HG03066 (cell line): ENCODE data around the gene APOC3.

Experiments
- ATAC-seq: cut with Tn5 transposase; IDR thresholded peaks from one replicate; pipeline ENCODE4 v1.9.1; 2021; ENCODE audit warnings: low read depth; ENCODE audit not compliant: unreplicated experiment

Gene APOC3

DNA sequence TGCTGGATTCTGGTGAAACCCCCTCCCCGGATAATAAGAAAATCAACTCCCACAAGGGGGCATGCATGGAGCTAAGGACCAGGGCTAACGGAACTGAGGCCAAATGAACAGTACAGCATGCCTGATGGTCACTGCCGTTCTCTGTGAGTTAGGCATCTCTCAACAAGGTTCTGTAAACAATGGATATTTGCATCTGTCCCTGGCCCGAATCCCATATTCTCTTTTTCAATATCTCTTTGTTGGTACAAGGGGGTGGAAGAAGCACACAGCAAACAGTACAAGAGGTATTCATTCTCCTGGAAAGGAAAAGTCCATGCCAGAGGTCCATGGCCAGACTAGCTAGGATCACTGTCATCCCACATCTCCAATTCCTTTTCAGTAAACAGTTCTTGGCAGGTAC, 39.9 kb downstream of the APOC3 start:
- no peak for ATAC-seq

DNA sequence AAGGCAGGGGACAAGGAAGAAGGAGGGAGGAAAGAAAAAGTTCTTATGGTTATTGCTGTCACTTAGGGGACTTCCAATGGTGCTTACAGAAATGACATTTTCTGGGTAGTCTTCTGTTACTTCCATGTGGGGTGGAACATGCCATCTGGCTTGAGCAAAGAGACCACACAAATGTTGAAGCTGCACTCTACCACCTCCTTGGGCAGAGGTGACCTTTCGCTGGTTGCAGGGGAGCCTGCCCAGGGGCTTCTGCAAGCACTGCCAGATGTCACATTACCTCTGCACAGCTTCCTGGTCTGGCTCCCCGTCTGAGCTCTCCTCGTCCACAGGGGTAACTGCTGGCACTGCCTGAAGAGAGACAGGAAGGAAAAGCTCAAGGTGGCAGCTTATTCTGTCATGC, 40.3 kb downstream of the APOC3 start:
- no peak for ATAC-seq

DNA sequence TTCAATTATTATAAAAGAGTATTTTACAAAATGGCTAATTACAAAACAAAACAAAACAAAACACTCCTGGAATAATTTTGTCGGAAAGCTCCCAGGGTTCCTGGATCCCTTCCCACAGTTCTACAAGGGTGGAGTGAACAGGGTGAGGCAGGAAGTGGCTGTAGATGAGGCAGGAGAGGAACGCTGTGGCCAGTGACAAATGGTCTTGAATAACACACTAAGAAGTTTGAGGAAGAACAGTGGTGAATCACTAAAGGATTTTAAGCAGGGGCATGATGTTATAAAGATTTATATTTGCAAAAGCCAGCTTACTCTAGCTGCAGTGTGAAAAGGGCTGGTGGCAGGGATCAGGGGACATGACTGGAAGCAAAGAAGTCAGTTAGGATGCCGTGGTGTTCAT, 41.5 kb downstream of the APOC3 start:
- ATAC-seq, result no peak

DNA sequence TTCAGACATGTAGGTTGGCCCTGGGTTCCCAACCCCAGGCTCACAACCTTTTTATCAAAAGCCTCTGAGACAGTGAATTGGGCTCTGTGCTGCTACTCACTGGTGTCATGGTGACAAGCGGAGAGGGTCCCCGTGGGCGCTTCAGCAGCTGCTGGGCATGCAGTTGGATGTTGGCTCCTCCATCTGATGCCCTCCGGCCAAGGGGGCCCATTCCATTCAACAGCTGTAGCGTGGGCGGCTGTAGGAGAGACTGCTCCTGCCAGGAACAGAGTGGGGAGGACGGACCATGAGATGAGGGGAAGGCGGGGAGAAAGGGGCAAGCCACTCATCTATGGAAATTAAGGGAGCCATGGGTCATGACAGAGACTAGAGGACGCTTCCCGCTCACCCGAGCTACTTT, 43.7 kb downstream of the APOC3 start:
- ATAC-seq, result no peak

DNA sequence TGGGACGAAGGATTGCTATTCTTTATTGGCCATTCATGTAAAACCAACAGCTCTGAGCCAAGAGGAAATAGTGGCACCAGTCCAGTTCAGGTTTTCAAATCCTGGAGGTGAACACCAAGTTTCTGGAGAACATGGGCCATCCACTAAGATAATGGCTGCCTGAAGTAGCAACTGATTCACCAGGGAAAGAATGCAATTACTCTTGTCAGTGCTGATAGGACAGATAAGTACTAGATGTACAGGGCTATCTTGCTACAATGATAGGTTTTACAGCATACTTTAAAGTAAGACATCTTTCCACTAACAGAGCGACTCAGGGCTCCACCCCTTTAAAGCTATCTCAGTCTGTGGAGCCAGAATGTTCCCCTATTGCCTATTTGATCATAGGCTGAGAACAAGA, 44.5 kb downstream of the APOC3 start:
- no peak for ATAC-seq

DNA sequence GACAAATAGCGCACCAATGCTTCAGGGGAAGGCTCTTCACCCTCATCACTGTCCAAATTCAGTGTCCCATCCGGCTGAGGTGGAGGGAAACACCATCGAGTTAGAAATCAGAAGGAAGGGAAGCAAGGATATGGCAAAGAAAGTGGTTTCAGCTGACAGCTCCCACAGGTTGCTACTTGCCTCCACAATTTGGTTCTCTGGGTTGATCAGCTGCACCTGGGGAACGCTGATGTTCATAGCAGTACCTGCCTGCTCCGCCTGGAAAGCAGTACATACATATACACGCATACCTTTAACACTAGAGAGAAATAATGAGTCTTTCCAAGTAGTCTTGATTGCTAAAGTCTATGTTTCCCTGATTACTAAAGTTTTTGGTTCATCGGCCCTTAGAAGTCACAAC, 45.5 kb downstream of the APOC3 start:
- ATAC-seq, result no peak

DNA sequence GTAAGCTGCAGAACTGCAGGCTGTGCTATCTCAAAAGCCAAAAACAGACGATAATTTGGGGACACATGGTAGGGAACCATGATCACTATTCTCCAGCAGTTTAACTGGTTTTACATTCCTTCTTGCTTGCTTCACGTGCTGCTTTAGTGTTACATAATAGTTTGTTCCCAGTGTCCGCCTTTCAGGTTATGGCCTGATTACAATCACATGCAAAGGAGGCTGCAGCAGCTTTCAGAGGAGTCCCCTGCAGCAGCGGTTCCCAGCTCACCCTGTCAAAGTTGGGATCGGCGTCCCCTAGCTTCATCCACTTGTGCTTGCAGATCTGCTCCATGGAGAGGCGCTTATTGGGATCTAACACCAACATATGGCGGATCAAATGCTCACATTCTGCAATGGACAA, 46.9 kb downstream of the APOC3 start:
- ATAC-seq, result no peak

DNA sequence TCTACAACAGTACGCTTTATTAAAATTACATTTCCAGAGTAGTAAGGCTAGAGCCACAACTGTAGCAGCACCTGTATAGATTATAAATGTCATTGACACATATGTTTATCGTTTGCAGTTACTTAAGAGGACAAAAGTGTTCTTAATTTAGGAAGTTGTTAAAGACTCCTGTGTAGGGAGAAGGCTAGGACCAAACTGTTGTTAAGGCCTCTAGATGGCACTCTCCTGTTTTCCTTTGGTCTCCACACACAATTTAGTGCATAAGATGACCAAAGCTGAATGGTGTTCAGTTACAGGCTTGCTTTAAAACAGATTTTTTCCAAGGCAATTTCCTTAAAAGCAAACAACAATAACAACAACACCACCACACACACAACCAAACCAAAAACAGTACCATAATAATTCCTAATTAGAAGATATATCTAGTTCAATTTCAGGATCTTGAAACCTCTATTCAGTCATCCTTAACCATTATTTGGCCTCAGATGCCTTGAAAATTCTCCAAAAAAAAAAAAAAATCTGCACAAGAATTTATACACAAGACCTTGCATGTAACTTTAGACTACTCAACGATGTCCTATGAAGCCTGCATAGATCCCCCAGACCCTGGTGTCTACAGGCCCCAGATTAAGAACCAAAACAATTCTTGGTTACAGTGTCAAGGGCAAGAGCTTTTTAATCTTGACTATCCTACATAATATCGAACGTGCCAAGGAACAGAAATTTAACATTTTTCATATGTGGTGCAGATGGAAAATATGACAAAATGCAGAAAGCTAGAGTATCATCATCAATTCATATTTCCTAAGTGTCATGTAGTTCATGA, 50.3 kb downstream of the APOC3 start:
- ATAC-seq, result peak; percentile 63

DNA sequence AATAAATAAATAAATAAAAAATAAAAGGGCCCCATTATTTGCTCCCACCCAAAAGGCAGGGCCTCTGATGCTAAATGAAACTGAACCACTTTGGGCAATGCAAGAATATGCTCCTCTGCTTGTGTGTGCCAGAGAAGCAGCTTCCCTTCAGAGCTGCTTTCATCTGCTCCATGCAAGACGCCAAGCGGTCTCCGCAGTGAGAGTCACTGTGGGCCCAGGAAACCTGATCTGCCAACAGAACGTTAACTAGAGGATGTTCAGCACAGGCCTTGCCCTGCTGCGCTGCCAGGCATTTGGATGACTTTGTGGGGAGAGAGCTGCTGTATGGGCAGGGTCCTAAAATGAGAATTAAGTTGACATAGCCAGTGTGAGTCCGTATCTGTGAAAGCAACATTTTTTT, 51.4 kb downstream of the APOC3 start:
- no peak for ATAC-seq

DNA sequence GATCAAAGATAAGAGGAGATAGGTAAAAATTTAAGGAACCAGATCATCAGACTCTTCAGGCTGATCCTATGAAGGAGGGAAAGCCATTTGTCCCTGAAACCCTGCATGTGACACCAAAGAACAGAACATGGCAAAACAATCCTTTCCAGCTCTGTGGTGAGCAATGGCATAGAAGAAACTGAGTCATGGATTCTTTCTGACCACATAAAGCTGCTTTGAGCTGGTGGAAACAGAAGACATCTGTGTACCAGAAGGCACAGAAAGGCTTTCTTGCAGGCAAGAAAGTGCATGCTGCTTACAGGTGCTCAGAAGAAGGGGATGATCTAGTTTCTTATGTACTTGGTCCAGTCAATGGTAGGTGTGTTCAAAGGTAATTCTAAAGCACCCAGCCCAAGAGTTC, 52.7 kb downstream of the APOC3 start:
- no peak for ATAC-seq
